Right renal cortex interstitium (tissue), 3 donors: ENCODE results near the gene GMPR. TPM values are rescaled to one million over a fixed set of nuclear protein-coding genes. Genes with fewer than 3 reads are reported as not detected.
A peak's percentile ranks its signal among the peaks of the same experiment; 100 is the strongest.

Experiments
- DNase-seq, 3 donors: peaks; one replicate each; pipeline ENCODE4 v3.0.0-alpha.2; 2013; ENCODE audit warnings: low read depth in 3 of 3, low spot score in 2 of 3
- polyA plus RNA-seq, 3 donors: library from polyadenylated mRNA; unstranded; fragments of 120-200 nt; gene quantifications; one replicate each; pipeline ENCODE4 v1.2.1, GENCODE V29; 2013; ENCODE audit not compliant: insufficient read length in 3 of 3

GMPR gene
- 10 to 100 TPM; 11.9 to 14.9 (median 12.8) TPM for polyA plus RNA-seq

- DNase-seq: no peak
These were observed at the start of gene GMPR for GRCh38 chr6:16238057-16238962. Gene GMPR, plus strand, starts transcription at chr6:16238587. Its CDS starts 107 bp downstream, at chr6:16238694.

GRCh38 chr6:16190214-16190613 is 48.2 kb upstream of the GMPR start:
- no peak for DNase-seq

- DNase-seq: no peak
These were observed 42.0 kb upstream of the GMPR start for GRCh38 chr6:16196260-16196983.

- DNase-seq: no peak
These were observed 41.3 kb upstream of the GMPR start for GRCh38 chr6:16196984-16197546.

- no peak for DNase-seq
These were observed 40.2 kb upstream of the GMPR start for GRCh38 chr6:16198061-16198705.

- no peak for DNase-seq
These were observed 38.6 kb upstream of the GMPR start for GRCh38 chr6:16199804-16200203.

- DNase-seq: no peak
These were observed 38.0 kb upstream of the GMPR start for GRCh38 chr6:16200321-16200883.

GRCh38 chr6:16201706-16202105 is 36.7 kb upstream of the GMPR start:
- DNase-seq: no peak

- no peak for DNase-seq
These were observed 33.6 kb upstream of the GMPR start for GRCh38 chr6:16204653-16205376.

GRCh38 chr6:16205377-16206144 is 32.8 kb upstream of the GMPR start:
- peak; percentile 79 to 84 (median 80) for DNase-seq

GRCh38 chr6:16206595-16207037 is 31.8 kb upstream of the GMPR start:
- peak; percentile 72 to 76 (median 76) for DNase-seq

GRCh38 chr6:16208989-16209388 is 29.4 kb upstream of the GMPR start:
- DNase-seq: no peak

- no peak for DNase-seq
These were observed 28.8 kb upstream of the GMPR start for GRCh38 chr6:16209539-16209938.

- no peak for DNase-seq
These were observed 26.1 kb upstream of the GMPR start for GRCh38 chr6:16212276-16212675.

- DNase-seq: no peak
These were observed 21.8 kb upstream of the GMPR start for GRCh38 chr6:16216501-16217155.

GRCh38 chr6:16217156-16217721 is 21.1 kb upstream of the GMPR start:
- no peak for DNase-seq

- no peak for DNase-seq
These were observed 15.6 kb upstream of the GMPR start for GRCh38 chr6:16222826-16223225.

- no peak for DNase-seq
These were observed 15.0 kb upstream of the GMPR start for GRCh38 chr6:16223362-16223761.
